Activated CD4-positive, alpha-beta T cell treated with anti-CD3 and anti-CD28 coated beads, Interleukin-2, amount 10 ng/mL, durations not matched to agents 24 days and 14 days (primary cell): ENCODE data around the gene SLC2A13. TPM values are rescaled to one million over a fixed set of nuclear protein-coding genes. Genes with fewer than 3 reads are reported as not detected.
"Not testable (repeated sequence)": the region's sequence is repeated elsewhere in the genome, so short reads cannot be mapped to it uniquely, and the experiment has no call there.

Source experiments
- DNase-seq: peaks from one replicate; pipeline ENCODE4 v3.0.0; 2022
- H3K27ac Mint-ChIP-seq: one replicate; pipeline ENCODE4 v1.8.0; 2022; ENCODE audit warnings: mild to moderate bottlenecking, mixed read lengths
- H3K27me3 Mint-ChIP-seq: one replicate; pipeline ENCODE4 v1.8.0; 2022; ENCODE audit warnings: mixed read lengths
- H3K36me3 Mint-ChIP-seq: one replicate; pipeline ENCODE4 v1.8.0; 2022; ENCODE audit warnings: low read depth, mild to moderate bottlenecking, mixed read lengths
- H3K4me1 Mint-ChIP-seq: one replicate; pipeline ENCODE4 v1.8.0; 2021; ENCODE audit warnings: mixed read lengths
- H3K4me3 Mint-ChIP-seq: one replicate; pipeline ENCODE4 v1.8.0; 2022; ENCODE audit warnings: mild to moderate bottlenecking, moderate library complexity, mixed read lengths
- H3K9me3 Mint-ChIP-seq: one replicate; pipeline ENCODE4 v1.8.0; 2021; ENCODE audit warnings: mixed read lengths
- intact Hi-C: fragments of 100-400 bp; cut with micrococcal nuclease; formaldehyde crosslinking; loops from one replicate; pipeline ENCODE4 v1.15.1; 2023
- total RNA-seq: library from RNA; stranded (reverse); gene quantifications from 2 replicates; pipeline ENCODE4 v1.2.3, GENCODE V29; 2022

The SLC2A13 gene
- total RNA-seq, 1 donor from 2014 or later: 3.1 TPM

GRCh38 chr12:39798977-39799376, 306.9 kb downstream of the SLC2A13 start:
- Mint-ChIP-seq H3K4me1 (no peaks in the 10 kb centered on the region), H3K27me3 (no peaks in the 10 kb centered on the region), H3K4me3 (no peak overlapping the region)

GRCh38 chr12:39798429-39798828, 307.5 kb downstream of the SLC2A13 start:
- Mint-ChIP-seq H3K27me3 (no peaks in the 10 kb centered on the region), H3K4me3 (no peak overlapping the region), H3K4me1 (no peaks in the 10 kb centered on the region), H3K9me3 (no peaks in the 10 kb centered on the region), H3K27ac (no peak overlapping the region), H3K36me3 (no peaks in the 10 kb centered on the region)
- DNase-seq: no peak
- intact Hi-C loops: no loop called here

More at GRCh38 chr12:39798977-39799376, 306.9 kb downstream of the SLC2A13 start:
- no peak for DNase-seq
- Mint-ChIP-seq H3K9me3 (no peaks in the 10 kb centered on the region), H3K36me3 (no peaks in the 10 kb centered on the region), H3K27ac (no peak overlapping the region)
- intact Hi-C loops: no loop called here

DNA sequence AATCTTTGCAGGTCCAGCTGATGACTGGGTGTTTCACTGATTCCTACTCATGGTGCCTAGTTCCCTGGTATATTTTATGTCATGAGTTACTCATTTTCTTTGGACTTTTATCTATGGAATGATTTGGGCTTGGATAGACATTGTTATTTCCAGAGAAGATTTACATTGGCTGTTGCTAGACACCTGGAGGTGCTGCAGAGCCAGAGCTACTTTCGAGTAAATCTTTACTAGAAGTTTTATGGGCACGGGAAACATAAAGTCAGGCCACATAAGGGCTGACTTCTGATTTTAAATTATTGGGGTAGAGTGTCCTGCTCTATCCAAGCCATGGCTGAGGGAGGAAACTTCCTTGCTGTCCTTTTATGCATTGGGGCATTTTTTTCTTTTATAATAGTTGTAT, 310.4 kb downstream of the SLC2A13 start:
- no peak for DNase-seq
- H3K4me1 Mint-ChIP-seq: no peaks in the 10 kb centered on the region
- no peak overlapping the region for H3K4me3 Mint-ChIP-seq
- no peaks in the 10 kb centered on the region for H3K27me3 Mint-ChIP-seq
- no peaks in the 10 kb centered on the region for H3K36me3 Mint-ChIP-seq
- H3K9me3 Mint-ChIP-seq: no peaks in the 10 kb centered on the region
- no peak overlapping the region for H3K27ac Mint-ChIP-seq
- intact Hi-C loops: no loop called here

DNA sequence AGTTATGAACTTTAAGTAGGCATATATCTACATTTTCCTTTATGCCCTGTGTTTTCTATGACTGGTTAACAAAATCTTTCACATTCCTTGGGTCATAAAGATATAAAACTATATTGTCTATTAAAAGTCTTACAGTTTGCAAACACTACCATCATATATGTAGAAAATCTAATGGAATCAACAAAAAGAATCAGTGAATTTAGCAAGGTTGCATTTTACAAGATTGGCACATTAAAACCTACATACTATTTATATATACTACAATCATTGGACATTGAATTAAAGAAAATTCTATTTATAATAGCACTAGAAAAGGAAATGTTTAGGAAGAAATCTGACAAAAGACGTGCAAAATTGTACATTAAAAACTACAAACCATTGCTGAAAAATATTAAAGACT, 312.9 kb downstream of the SLC2A13 start:
- intact Hi-C loops: no loop called here
- Mint-ChIP-seq H3K9me3 (no peaks in the 10 kb centered on the region), H3K27me3 (no peaks in the 10 kb centered on the region), H3K27ac (no peak overlapping the region), H3K4me1 (no peaks in the 10 kb centered on the region), H3K36me3 (no peaks in the 10 kb centered on the region), H3K4me3 (no peak overlapping the region)
- no peak for DNase-seq

DNA sequence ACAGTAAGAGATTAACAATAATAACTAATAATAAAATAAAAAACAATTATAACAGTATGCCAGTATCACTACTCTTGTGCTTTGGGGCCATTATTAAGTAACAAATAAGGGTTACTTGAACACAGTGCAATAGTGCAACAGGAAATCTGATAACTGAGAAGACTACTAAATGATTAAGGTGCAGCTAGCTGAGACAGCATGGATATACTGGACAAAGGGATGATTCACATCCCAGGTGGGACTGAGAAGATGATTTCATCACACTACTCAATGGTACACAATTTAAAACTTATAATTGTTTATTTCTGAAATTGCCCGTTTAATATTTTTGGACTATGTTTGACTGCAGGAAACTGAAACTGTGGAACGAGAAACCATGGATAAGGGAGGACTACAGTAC, 317.6 kb downstream of the SLC2A13 start:
- Mint-ChIP-seq H3K27me3 (no peaks in the 10 kb centered on the region), H3K36me3 (no peaks in the 10 kb centered on the region), H3K4me3 (no peak overlapping the region), H3K27ac (no peak overlapping the region), H3K4me1 (no peaks in the 10 kb centered on the region), H3K9me3 (peaks cover 3% of the 10 kb centered on the region)
- DNase-seq: no peak
- intact Hi-C loops: no loop called here

DNA sequence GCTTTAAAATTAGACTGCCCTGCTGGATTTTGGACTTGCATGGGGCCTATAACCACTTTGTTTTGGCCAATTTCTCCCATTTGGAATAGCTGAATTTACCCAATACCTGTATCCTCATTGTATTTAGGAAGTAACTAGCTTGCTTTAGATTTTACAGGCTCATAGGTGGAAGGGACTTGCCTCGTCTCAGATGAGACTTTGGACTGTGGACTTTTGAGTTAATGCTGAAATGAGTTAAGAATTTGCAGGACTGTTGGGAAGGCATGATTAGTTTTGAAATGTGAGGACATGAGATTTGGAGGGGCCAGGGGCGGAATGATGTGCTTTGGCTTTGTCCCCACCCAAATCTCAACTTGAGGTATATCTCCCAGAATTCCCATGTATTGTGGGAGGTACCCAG, 320.1 kb downstream of the SLC2A13 start:
- intact Hi-C loops, H3K27me3 Mint-ChIP-seq, H3K4me1 Mint-ChIP-seq, H3K36me3 Mint-ChIP-seq, H3K27ac Mint-ChIP-seq, H3K4me3 Mint-ChIP-seq, DNase-seq, H3K9me3 Mint-ChIP-seq: not testable (repeated sequence)

DNA sequence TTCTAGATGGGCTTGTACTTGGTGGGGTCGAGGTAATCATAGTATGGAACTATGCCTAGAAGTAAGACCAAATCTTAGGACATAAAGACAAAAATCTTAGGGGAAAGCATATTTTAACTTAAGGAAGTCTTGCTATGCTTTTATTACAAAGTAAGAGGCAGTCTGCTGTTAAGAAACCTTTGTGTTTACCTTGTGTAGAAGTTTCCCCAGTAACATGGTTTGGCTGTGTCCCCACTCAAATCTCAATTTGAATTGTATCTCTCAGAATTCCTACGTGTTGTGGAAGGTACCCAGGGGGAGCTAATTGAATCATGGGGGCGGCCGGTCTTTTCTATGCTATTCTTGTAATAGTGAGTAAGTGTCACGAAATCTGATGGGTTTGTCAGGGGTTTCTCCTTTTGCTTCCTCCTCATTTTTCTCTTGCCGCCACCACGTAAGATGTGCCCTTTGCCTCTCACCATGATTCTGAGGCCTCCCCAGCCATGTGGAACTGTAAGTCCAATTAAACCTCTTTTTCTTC, 323.8 kb downstream of the SLC2A13 start:
- Mint-ChIP-seq H3K36me3 (no peaks in the 10 kb centered on the region), H3K4me3 (no peak overlapping the region), H3K27me3 (no peaks in the 10 kb centered on the region), H3K9me3 (peaks cover 3% of the 10 kb centered on the region), H3K27ac (no peak overlapping the region), H3K4me1 (no peaks in the 10 kb centered on the region)
- intact Hi-C loops: no loop called here
- no peak for DNase-seq

DNA sequence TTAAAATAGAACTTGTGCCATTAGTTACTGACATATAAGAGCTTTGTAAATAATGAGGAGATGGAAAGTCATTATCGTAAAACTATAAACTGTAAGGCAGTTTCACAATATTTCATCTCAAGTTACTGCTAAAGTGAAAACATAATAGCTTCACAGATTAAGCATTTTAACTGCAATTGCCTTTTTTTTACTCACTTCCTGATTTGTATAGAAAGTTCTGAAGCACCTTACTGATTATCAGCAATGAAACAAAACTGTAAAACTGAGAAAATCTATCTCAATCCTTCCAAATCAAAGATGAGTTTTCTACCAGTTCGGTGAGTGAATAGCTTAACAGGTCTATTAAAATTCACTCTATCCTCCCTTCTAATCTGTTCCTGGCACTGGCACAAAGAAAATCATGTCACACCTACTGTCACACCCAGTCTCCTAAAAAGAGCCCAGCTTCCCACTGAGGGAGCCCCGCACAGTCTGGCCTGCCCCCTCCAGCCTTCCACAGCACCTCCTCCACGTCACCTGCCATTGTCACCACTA, 324.9 kb downstream of the SLC2A13 start:
- intact Hi-C loops: no loop called here
- no peak for DNase-seq
- Mint-ChIP-seq H3K9me3 (peaks cover 3% of the 10 kb centered on the region), H3K4me3 (no peak overlapping the region), H3K4me1 (no peaks in the 10 kb centered on the region), H3K27me3 (no peaks in the 10 kb centered on the region), H3K27ac (no peak overlapping the region), H3K36me3 (no peaks in the 10 kb centered on the region)

DNA sequence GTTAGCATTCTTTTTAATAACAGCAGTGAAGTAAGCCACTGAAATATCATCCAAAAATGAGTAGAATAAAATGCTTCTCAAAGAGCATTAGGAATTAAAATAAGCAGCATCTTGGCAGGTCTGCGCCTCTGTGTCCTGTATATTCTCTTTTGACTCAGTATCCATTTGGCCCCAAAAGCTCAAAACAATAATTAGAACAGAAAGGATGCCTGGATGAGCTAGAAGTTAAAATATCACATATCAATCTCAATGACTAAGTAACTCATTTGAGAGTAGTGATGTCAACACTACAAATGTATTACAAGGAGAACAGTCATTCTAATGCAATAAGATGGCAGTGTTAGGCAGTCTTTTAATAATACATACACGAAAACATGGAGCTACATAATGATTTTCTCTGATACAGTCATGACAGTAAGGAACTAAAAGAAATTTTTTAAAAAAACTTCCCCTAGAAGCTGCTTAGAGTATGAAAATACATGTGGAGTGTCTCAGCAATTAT, 325.4 kb downstream of the SLC2A13 start:
- Mint-ChIP-seq H3K9me3 (peaks cover 3% of the 10 kb centered on the region), H3K4me1 (no peaks in the 10 kb centered on the region), H3K27ac (no peak overlapping the region), H3K36me3 (no peaks in the 10 kb centered on the region), H3K4me3 (no peak overlapping the region), H3K27me3 (no peaks in the 10 kb centered on the region)
- intact Hi-C loops: no loop called here
- no peak for DNase-seq

GRCh38 chr12:39779768-39780340, 326.0 kb downstream of the SLC2A13 start:
- Mint-ChIP-seq H3K27me3 (no peaks in the 10 kb centered on the region), H3K27ac (no peak overlapping the region), H3K4me1 (no peaks in the 10 kb centered on the region), H3K4me3 (no peak overlapping the region), H3K9me3 (peaks cover 3% of the 10 kb centered on the region), H3K36me3 (no peaks in the 10 kb centered on the region)
- no peak for DNase-seq
- intact Hi-C loops: no loop called here

DNA sequence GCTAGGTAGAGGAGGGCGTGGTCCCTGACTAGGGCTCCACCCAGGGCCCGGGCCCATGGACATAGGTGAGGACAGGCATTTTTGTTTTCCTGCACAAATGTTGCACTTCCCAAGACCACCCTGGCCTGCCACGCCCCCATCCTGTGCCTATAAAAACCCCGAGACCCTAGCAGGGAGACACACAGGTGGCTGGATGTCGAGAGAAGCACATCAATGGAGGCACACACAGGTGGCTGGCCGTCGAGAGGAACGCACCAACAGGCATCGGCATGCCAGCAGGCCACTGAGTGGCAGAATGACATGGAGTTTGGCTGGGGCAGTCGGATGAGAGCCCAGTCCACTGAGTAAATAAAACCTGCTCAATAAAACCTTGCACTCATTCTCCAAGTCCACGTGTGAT, 328.4 kb downstream of the SLC2A13 start:
- H3K36me3 Mint-ChIP-seq: no peaks in the 10 kb centered on the region
- H3K4me3 Mint-ChIP-seq: no peak overlapping the region
- intact Hi-C loops: no loop called here
- H3K4me1 Mint-ChIP-seq: no peaks in the 10 kb centered on the region
- no peaks in the 10 kb centered on the region for H3K9me3 Mint-ChIP-seq
- no peaks in the 10 kb centered on the region for H3K27me3 Mint-ChIP-seq
- no peak overlapping the region for H3K27ac Mint-ChIP-seq
- no peak for DNase-seq

DNA sequence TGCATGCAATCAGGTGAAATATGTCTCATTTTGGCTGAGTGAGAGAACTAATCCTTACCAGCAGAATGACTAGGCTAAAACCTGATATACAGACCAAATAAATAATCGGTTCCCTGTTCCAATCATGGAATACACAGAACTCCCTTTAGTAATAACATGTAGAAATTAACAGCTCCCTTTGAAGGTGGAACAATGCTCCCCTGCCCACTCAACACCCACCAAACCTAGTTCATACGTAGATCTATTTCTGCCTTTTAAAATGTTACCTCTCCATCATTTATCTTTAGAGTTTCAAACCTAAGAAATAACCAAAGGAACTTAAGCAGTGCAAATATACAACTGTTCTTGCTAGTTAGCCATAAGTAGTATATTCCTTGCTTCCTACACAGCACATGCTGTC, 332.6 kb downstream of the SLC2A13 start:
- Mint-ChIP-seq H3K27ac (no peak overlapping the region), H3K36me3 (no peaks in the 10 kb centered on the region), H3K4me1 (no peaks in the 10 kb centered on the region), H3K27me3 (peaks cover 4% of the 10 kb centered on the region), H3K9me3 (no peaks in the 10 kb centered on the region), H3K4me3 (no peak overlapping the region)
- intact Hi-C loops: no loop called here
- DNase-seq: no peak

- H3K9me3 Mint-ChIP-seq: no peaks in the 10 kb centered on the region
- H3K27ac Mint-ChIP-seq: no peak overlapping the region
- peaks cover 4% of the 10 kb centered on the region for H3K27me3 Mint-ChIP-seq
- DNase-seq: no peak
- no peaks in the 10 kb centered on the region for H3K36me3 Mint-ChIP-seq
- no peak overlapping the region for H3K4me3 Mint-ChIP-seq
- no peaks in the 10 kb centered on the region for H3K4me1 Mint-ChIP-seq
- intact Hi-C loops: no loop called here
These were observed 333.0 kb downstream of the SLC2A13 start for GRCh38 chr12:39772821-39773259.

DNA sequence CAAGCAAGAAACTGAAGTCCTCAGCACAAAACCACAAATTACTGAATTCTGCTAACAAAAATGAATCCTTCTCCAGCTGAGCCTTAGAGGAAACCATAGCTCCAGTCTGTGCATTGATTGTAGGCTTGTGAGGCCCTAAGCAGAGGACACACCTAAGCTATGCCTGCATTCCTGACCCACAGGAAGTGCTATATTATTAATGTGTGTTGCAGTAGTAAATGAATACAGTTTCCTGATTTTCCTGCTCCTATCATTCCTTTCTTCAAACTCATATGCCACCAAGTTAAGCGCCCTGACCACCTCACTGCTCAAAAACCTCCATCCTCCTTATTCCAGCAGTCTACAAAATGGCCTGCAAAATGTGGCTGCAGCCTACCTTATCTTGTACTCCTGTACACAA, 334.4 kb downstream of the SLC2A13 start:
- DNase-seq: no peak
- Mint-ChIP-seq H3K4me1 (no peaks in the 10 kb centered on the region), H3K27me3 (peaks cover 4% of the 10 kb centered on the region), H3K9me3 (no peaks in the 10 kb centered on the region), H3K27ac (no peak overlapping the region), H3K4me3 (no peak overlapping the region), H3K36me3 (no peaks in the 10 kb centered on the region)
- intact Hi-C loops: no loop called here
